BJ (cell line): ENCODE results near the gene RPS6KL1. TPM values are rescaled to one million over a fixed set of nuclear protein-coding genes. Genes with fewer than 3 reads are reported as not detected.
"Not testable (repeated sequence)": the region's sequence is repeated elsewhere in the genome, so short reads cannot be mapped to it uniquely, and the experiment has no call there.

Experiments used
- CTCF ChIA-PET: fragments of 350-600 bp; formaldehyde crosslinking; extraction: SDS; loops from one replicate; lab custom pipeline; 2021; ENCODE audit warnings: antibody characterized with exemption, inconsistent platforms; lab: Yijun Ruan, JAX
- POLR2A ChIA-PET: fragments of 300-600 bp; sonication (Branson Sonifier 250); formaldehyde crosslinking; extraction: SDS; loops from one replicate; lab custom pipeline; 2021; ENCODE audit warnings: antibody characterized with exemption; lab: Charles Lee
- DNase-seq: peaks from one replicate; pipeline ENCODE4 v3.0.0-alpha.2; 2011; ENCODE audit warnings: low read depth
- H3K27me3 ChIP-seq: 2 replicates; pipeline ENCODE4 v1.6.0; 2011; ENCODE audit warnings: low read length; ENCODE audit not compliant: control insufficient read depth, insufficient read depth
- H3K36me3 ChIP-seq: 2 replicates; pipeline ENCODE4 v1.5.1; 2011; ENCODE audit warnings: low read length; ENCODE audit not compliant: control insufficient read depth, insufficient read depth
- H3K4me3 ChIP-seq: 2 replicates; pipeline ENCODE4 v1.5.1; 2011; ENCODE audit warnings: low read depth, mild to moderate bottlenecking, control low read depth, low read length
- polyA plus RNA-seq: library from polyadenylated mRNA; depleted of rRNA; stranded (reverse); fragments of >200 nt; gene quantifications from 2 replicates; pipeline ENCODE4 v1.2.3, GENCODE V29; 2011
- TF ChIP-seq, protein P1 (sequence below): IDR thresholded peaks from 2 replicates; pipeline ENCODE4 v1.5.1; 2011; ENCODE audit warnings: low read depth, mild to moderate bottlenecking, control low read depth, inconsistent platforms, low read length, moderate library complexity; ENCODE audit not compliant: insufficient read depth

Gene RPS6KL1
- polyA plus RNA-seq, 1 experiment, result 2.8 TPM

DNA sequence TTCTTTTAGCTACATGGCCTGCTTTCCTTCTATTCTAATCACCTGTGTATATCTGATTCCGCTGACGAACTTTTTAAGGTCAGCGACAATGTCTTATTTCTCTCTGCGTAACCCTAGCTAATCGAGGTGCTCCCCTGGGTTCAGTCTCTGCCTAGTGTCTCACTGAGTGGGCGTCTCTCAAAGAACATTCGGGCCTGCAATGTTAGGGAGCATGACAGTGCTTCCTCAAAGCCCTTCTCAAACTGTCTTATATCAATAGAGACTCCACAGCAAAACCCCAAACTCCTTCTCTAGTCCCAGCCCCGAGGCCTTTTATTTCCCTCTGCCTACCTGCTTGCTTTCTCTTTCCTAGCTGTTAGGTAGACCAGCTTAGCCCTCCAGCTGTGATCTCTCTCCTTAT, 13.7 kb upstream of the RPS6KL1 start:
- Histone ChIP-seq H3K4me3 (no peak overlapping the region), H3K36me3 (no peaks in the 10 kb centered on the region), H3K27me3 (no peaks in the 10 kb centered on the region)
- ChIA-PET CTCF (interaction anchor here (0.7 to 2.2 kb wide), 4 partner anchors 9 to 152 kb away, joined by 3 to 8 read pairs (median 4); no protein-coding TSS in a partner anchor), POLR2A (interaction anchor here (0.6 kb wide), 1 partner anchor 30 kb away, joined by 4 read pairs; no protein-coding TSS in a partner anchor)
- DNase-seq, result no peak
- TF ChIP-seq, protein P1, sequence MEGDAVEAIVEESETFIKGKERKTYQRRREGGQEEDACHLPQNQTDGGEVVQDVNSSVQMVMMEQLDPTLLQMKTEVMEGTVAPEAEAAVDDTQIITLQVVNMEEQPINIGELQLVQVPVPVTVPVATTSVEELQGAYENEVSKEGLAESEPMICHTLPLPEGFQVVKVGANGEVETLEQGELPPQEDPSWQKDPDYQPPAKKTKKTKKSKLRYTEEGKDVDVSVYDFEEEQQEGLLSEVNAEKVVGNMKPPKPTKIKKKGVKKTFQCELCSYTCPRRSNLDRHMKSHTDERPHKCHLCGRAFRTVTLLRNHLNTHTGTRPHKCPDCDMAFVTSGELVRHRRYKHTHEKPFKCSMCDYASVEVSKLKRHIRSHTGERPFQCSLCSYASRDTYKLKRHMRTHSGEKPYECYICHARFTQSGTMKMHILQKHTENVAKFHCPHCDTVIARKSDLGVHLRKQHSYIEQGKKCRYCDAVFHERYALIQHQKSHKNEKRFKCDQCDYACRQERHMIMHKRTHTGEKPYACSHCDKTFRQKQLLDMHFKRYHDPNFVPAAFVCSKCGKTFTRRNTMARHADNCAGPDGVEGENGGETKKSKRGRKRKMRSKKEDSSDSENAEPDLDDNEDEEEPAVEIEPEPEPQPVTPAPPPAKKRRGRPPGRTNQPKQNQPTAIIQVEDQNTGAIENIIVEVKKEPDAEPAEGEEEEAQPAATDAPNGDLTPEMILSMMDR, result no peak

- POLR2A ChIA-PET, result interaction anchor here (0.6 kb wide), 1 partner anchor 30 kb away, joined by 4 read pairs; no protein-coding TSS in a partner anchor
Observed at GRCh38 chr14:74936151-74936550, 13.1 kb upstream of the RPS6KL1 start.

GRCh38 chr14:74935360-74935680, 12.3 kb upstream of the RPS6KL1 start:
- POLR2A ChIA-PET, result no interaction called here
- H3K36me3 ChIP-seq, result no peaks in the 10 kb centered on the region
- H3K27me3 ChIP-seq, result peaks cover 2% of the 10 kb centered on the region; the same call in 1 of the 2 replicates
- H3K4me3 ChIP-seq, result no peak overlapping the region
- DNase-seq, result no peak
- CTCF ChIA-PET, result interaction anchor here (2.2 to 2.6 kb wide), 2 partner anchors 11 to 29 kb away, joined by 8 to 16 read pairs; no protein-coding TSS in a partner anchor
- TF ChIP-seq, protein P1, result no peak

More at GRCh38 chr14:74936151-74936550, 13.1 kb upstream of the RPS6KL1 start:
- CTCF ChIA-PET, result interaction anchor here (1.1 to 2.6 kb wide), 3 partner anchors 10 to 30 kb away, joined by 5 to 16 read pairs (median 8); no protein-coding TSS in a partner anchor
- DNase-seq, result no peak
- peaks cover 2% of the 10 kb centered on the region; the same call in 1 of the 2 replicates for H3K27me3 ChIP-seq
- no peaks in the 10 kb centered on the region for H3K36me3 ChIP-seq
- H3K4me3 ChIP-seq, result no peak overlapping the region
- TF ChIP-seq, protein P1, result no peak

DNA sequence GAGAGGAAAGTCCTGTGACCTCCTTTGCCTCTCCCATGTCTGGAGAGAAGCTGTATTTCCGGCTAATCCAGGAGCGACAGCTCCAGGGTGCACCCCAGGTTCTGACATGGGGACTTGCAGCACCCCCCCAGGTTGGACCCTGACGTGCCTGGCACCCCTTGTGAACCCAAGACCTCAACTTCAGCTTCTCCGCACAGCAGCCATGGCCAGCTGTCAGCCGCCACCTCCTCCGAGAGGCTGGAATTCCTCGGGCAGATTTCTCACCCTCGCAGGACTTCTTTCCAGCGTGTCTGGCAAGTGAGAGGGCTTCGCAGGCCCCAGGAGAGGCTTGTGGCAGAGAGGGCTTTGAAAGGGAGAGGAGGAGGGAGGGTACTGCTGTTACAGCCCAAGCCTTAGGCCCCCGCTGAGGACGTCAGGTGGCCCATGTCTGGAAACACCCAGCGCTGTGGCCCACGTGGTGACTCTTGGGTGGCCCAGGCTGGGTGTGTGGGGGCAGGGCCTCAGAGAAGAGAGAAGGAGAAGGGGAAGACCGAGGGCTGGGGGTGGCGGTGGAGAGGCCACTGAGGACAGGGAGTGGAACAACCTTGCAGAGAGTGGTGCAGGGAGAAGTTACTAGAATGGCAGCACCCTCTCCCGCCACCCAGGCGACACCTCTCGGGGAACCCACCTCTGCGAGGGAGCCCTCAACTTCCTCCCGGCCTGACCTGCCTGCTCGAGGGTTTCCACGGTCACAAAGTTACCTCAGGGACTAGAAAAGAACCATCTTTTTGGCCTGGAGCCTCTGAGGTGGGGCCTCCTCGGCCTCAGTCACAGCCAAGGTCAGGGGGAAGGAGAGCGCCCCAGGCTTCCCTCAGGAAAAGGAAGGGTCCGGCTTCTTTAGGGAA, 11.7 kb upstream of the RPS6KL1 start:
- no peak for DNase-seq
- no peak overlapping the region for H3K4me3 ChIP-seq
- H3K27me3 ChIP-seq, result peaks cover 2% of the 10 kb centered on the region; the same call in 1 of the 2 replicates
- TF ChIP-seq, protein P1, result no peak
- ChIA-PET POLR2A (no interaction called here), CTCF (interaction anchor here (0.6 to 2.6 kb wide), 7 partner anchors 12 to 191 kb away, joined by 3 to 16 read pairs (median 4); partner anchors contain the start of gene RPS6KL1)
- H3K36me3 ChIP-seq, result no peaks in the 10 kb centered on the region

GRCh38 chr14:74934041-74934440, 11.0 kb upstream of the RPS6KL1 start:
- POLR2A ChIA-PET, result no interaction called here
- H3K27me3 ChIP-seq, result peaks cover 7% of the 10 kb centered on the region
- DNase-seq, result no peak
- H3K36me3 ChIP-seq, result no peaks in the 10 kb centered on the region
- no peak overlapping the region for H3K4me3 ChIP-seq
- CTCF ChIA-PET, result interaction anchor here (0.9 to 2.6 kb wide), 5 partner anchors 11 to 192 kb away, joined by 3 to 16 read pairs (median 4); partner anchors contain the start of gene RPS6KL1
- TF ChIP-seq, protein P1, result no peak

- DNase-seq, H3K4me3 ChIP-seq, CTCF ChIA-PET, POLR2A ChIA-PET, H3K36me3 ChIP-seq, H3K27me3 ChIP-seq: not testable (repeated sequence)
Observed at GRCh38 chr14:74932936-74933335, 9.9 kb upstream of the RPS6KL1 start.
